Endothelial cell of umbilical vein (primary cell): Measurements from ENCODE around the gene KRT77.

Experiments used
- EZH2 ChIP-seq: IDR thresholded peaks from 2 replicates; pipeline ENCODE4 v1.6.1; 2012; ENCODE audit warnings: borderline replicate concordance, low read depth, mild to moderate bottlenecking, moderate library complexity, low read length, inconsistent platforms; ENCODE audit not compliant: severe bottlenecking
- FOS ChIP-seq: IDR thresholded peaks from 2 replicates; pipeline ENCODE4 v1.6.1; 2011; ENCODE audit warnings: mild to moderate bottlenecking, low read length, moderate library complexity, borderline replicate concordance; ENCODE audit not compliant: insufficient read depth
- GATA2 ChIP-seq: IDR thresholded peaks from 2 replicates; pipeline ENCODE4 v1.7.0; 2011; ENCODE audit warnings: low read depth, mild to moderate bottlenecking, moderate library complexity, mixed read lengths, low read length; ENCODE audit not compliant: insufficient read length, insufficient read depth
- JUN ChIP-seq: IDR thresholded peaks from 2 replicates; pipeline ENCODE4 v1.6.1; 2011; ENCODE audit warnings: borderline replicate concordance, low read depth; ENCODE audit not compliant: insufficient read length, insufficient read depth
- MYC ChIP-seq: IDR thresholded peaks from one replicate; pipeline ENCODE4 v1.6.1; 2011; ENCODE audit warnings: mild to moderate bottlenecking, low read depth, low read length
- POLR2A ChIP-seq: IDR thresholded peaks from 2 replicates; pipeline ENCODE4 v1.6.1; 2012; ENCODE audit warnings: low read depth, mild to moderate bottlenecking, control low read depth, low read length
- POLR2AphosphoS5 ChIP-seq: IDR thresholded peaks from 2 replicates; pipeline ENCODE4 v1.6.1; 2012; ENCODE audit warnings: low read depth, mild to moderate bottlenecking, control low read depth, low read length, moderate library complexity; ENCODE audit not compliant: insufficient read depth
- TF ChIP-seq, protein P1 (sequence below), 2 donors: IDR thresholded peaks; 1 replicate in 1 of 2; 2 replicates in 1 of 2; pipeline ENCODE4 v1.5.1; 2011; ENCODE audit warnings: low read length in 2 of 2, mild to moderate bottlenecking in 2 of 2, moderate library complexity in 2 of 2, control low read depth in 1 of 2, inconsistent platforms in 1 of 2, low read depth in 1 of 2; ENCODE audit not compliant: insufficient read depth in 1 of 2; ENCODE audit errors: extremely low read depth in 1 of 2
- TF ChIP-seq, protein P2 (sequence below): IDR thresholded peaks from 2 replicates; pipeline ENCODE4 v1.6.1; 2011; ENCODE audit not compliant: insufficient read depth, insufficient read length

DNA sequence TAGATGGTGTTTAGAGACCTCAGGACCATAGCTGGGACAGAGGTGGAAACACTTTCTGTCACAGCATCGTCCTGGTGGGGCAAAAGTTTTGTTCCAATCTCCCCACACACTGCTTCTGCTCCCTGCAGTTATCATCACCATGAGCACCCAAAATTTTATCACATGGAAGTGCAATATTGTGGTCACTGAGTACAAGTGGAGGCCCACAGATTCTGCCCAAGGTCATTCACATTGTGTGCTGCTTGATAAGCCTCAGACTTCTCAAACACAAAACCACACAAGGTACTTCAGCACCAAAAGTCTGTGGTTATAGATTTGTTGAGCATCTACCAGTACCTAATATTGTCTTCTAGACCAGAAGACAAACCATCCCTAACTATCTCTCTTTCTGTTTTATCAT, 554 bp upstream of the KRT77 start:
- TF ChIP-seq EZH2 (no peak), POLR2A (no peak), POLR2AphosphoS5 (no peak), JUN (no peak), FOS (no peak), GATA2 (no peak), MYC (no peak)
- TF ChIP-seq, protein P1, sequence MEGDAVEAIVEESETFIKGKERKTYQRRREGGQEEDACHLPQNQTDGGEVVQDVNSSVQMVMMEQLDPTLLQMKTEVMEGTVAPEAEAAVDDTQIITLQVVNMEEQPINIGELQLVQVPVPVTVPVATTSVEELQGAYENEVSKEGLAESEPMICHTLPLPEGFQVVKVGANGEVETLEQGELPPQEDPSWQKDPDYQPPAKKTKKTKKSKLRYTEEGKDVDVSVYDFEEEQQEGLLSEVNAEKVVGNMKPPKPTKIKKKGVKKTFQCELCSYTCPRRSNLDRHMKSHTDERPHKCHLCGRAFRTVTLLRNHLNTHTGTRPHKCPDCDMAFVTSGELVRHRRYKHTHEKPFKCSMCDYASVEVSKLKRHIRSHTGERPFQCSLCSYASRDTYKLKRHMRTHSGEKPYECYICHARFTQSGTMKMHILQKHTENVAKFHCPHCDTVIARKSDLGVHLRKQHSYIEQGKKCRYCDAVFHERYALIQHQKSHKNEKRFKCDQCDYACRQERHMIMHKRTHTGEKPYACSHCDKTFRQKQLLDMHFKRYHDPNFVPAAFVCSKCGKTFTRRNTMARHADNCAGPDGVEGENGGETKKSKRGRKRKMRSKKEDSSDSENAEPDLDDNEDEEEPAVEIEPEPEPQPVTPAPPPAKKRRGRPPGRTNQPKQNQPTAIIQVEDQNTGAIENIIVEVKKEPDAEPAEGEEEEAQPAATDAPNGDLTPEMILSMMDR (IDR thresholded peaks at IDR 0.05; ENCODE audit: extremely low read depth in 1 of 2, insufficient read depth in 1 of 2, low read depth in 1 of 2, low read length in 2 of 2), result no peak
- TF ChIP-seq, protein P2, sequence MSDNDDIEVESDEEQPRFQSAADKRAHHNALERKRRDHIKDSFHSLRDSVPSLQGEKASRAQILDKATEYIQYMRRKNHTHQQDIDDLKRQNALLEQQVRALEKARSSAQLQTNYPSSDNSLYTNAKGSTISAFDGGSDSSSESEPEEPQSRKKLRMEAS, result no peak
